Pancreas (tissue), 10 donors: Measurements from ENCODE around the gene WDTC1. TPM values are rescaled to one million over a fixed set of nuclear protein-coding genes. Genes with fewer than 3 reads are reported as not detected.

ENCODE experiments used
- ATAC-seq, 4 donors: fragments of 200-7000 bp; cut with Tn5 transposase; one replicate each; pipeline versions ENCODE4 v1.8.0 to v1.9.1; 2020; ENCODE audit warnings: mild to moderate bottlenecking in 4 of 4, moderate library complexity in 4 of 4
- DNase-seq, 6 donors: peaks; one replicate each; pipeline ENCODE4 v3.0.0-alpha.2; 2020
- FAIRE-seq: peaks from 2 replicates; lab custom pipeline; 2012; peaks lifted over from hg19 to GRCh38; lab: Jason Lieb, UNC
- H3K27ac ChIP-seq, 4 donors: fragments of 200-600 bp; sonication (generic); 1 replicate in 3 of 4; 2 replicates in 1 of 4; pipeline versions ENCODE4 v1.5.0 to v1.8.0; 2020
- H3K27me3 ChIP-seq, 4 donors: fragments of 200-600 bp; one replicate each; pipeline ENCODE4 v1.8.0; 2021
- H3K36me3 ChIP-seq, 3 donors: fragments of 200-600 bp; sonication (generic) in 1 of 3; one replicate each; pipeline versions ENCODE4 v1.5.0 to v1.8.0; 2020 to 2021
- H3K4me1 ChIP-seq, 3 donors: fragments of 200-600 bp; one replicate each; pipeline ENCODE4 v1.8.0; 2021
- H3K4me3 ChIP-seq, 4 donors: fragments of 200-600 bp; sonication (generic) in 2 of 4; one replicate each; pipeline versions ENCODE4 v1.5.0 to v1.8.0; 2020 to 2021
- H3K9me3 ChIP-seq, 4 donors: fragments of 200-600 bp; one replicate each; pipeline ENCODE4 v1.8.0; 2021
- CTCF ChIP-seq, 4 donors: fragments of 200-600 bp; sonication (generic) in 3 of 4; IDR thresholded peaks; one replicate each; pipeline versions ENCODE4 v1.5.0 to v1.8.0; 2021; ENCODE audit warnings: antibody characterized with exemption in 4 of 4
- WGBS, 2 donors: extraction: QIAGEN DNeasy Blood & Tissue Kit; methylation state at CpG; one replicate each; pipeline ENCODE4 v1.1.7; 2013; 5-methylcytosine and 5-hydroxymethylcytosine counted together
- intact Hi-C, 3 donors: fragments of 100-400 bp; cut with DNase I; formaldehyde crosslinking; loops; one replicate each; pipeline versions ENCODE4 v1.11.1 to v1.14.2; 2022
- polyA plus RNA-seq, 2 donors: library from polyadenylated mRNA; stranded (reverse); fragments of 200-250 nt; gene quantifications; one replicate each; pipeline ENCODE4 v1.2.3, GENCODE V29; 2013
- total RNA-seq, 6 donors: library from RNA; stranded (reverse); fragmentation: NEBNext Ultra II Directional in 4 of 6; extraction: Animal tissue kit (Norgen Biotek cat#: 25700) in 4 of 6; gene quantifications; one replicate each; pipeline versions ENCODE4 v1.2.1 to v1.2.4, GENCODE V29; 2021 to 2023
- donor health status: healthy with polysubstance abuse.
- donor health status: DM: no; HTN: no; CAD: no; lungs with moderate emphysema.
- donor health status: DM: no; HTN: no; CAD: no.
- donor health status: control.
- donor health status: control.
- donor health status: Bipolar disorder and iron deficiency.
- donor health status: DM: yes; HTN: yes; CAD: no.
- donor health status: DM: no; HTN: no; CAD: no.
- donor health status: DM: no; HTN: no; CAD: no.
- donor health status: DM: yes; HTN: yes; CAD: no.

WDTC1 gene
- total and polyA plus RNA-seq, 8 donors = 12.2 to 33.2 (median 18.2) TPM

- Histone ChIP-seq H3K4me1 (no peaks in the 10 kb centered on the region), H3K4me3 (no peak overlapping the region), H3K9me3 (no peaks in the 10 kb centered on the region), H3K27me3 (no peaks in the 10 kb centered on the region), H3K36me3 (peaks cover 0 to 30% (median 8%) of the 10 kb centered on the region in 3 donors), H3K27ac (no peak overlapping the region)
- intact Hi-C loops = loop anchor here in 1 of 3 donors (5.0 to 10.0 kb wide), 2 partner anchors 95 to 102 kb away; partner anchors contain the start of gene GPR3
- FAIRE-seq = no peak
- peak; percentile 32 to 44 (median 34) for TF ChIP-seq CTCF (IDR thresholded peaks at IDR 0.05)
- 37 to 41% methylated on average over 10 of the region's 10 CpGs for WGBS, 2 donors
- peak; percentile 25 to 89 (median 71) for DNase-seq
- ATAC-seq = peak; percentile 38 to 61 (median 50)
Observed at GRCh38 chr1:27296773-27297291, 62.4 kb downstream of the WDTC1 start.

GRCh38 chr1:27297903-27298302 lies 63.5 kb downstream of the WDTC1 start:
- no peaks in the 10 kb centered on the region for H3K27me3 ChIP-seq
- no peaks in the 10 kb centered on the region for H3K9me3 ChIP-seq
- H3K27ac ChIP-seq = no peak overlapping the region
- H3K4me3 ChIP-seq = no peak overlapping the region
- ATAC-seq (no peak), FAIRE-seq (no peak), DNase-seq (peak in 1 of 6 donors; percentile 31)
- H3K4me1 ChIP-seq = no peaks in the 10 kb centered on the region
- TF ChIP-seq CTCF (IDR thresholded peaks at IDR 0.05) = no peak
- WGBS, 2 donors = 95 to 98% methylated on average over 3 of the region's 3 CpGs
- peaks cover 0 to 30% (median 8%) of the 10 kb centered on the region in 3 donors for H3K36me3 ChIP-seq
- intact Hi-C loops = loop anchor here in 2 of 3 donors (2.0 to 10.0 kb wide), 3 partner anchors 94 to 103 kb away; partner anchors contain the start of gene GPR3 (in 1 of the 2)

GRCh38 chr1:27298632-27299384 lies 64.4 kb downstream of the WDTC1 start:
- DNase-seq = peak in 1 of 6 donors; percentile 0
- H3K9me3 ChIP-seq = no peaks in the 10 kb centered on the region
- 76 to 79% methylated on average over 8 of the region's 8 CpGs for WGBS, 2 donors
- no peaks in the 10 kb centered on the region for H3K4me1 ChIP-seq
- ATAC-seq = no peak
- FAIRE-seq = no peak
- TF ChIP-seq CTCF (IDR thresholded peaks at IDR 0.05) = no peak
- intact Hi-C loops = loop anchor here in 2 of 3 donors (2.0 to 10.0 kb wide), 3 partner anchors 93 to 104 kb away; partner anchors contain the start of gene GPR3 (in 1 of the 2)
- H3K4me3 ChIP-seq = no peak overlapping the region
- H3K27ac ChIP-seq = no peak overlapping the region
- no peaks in the 10 kb centered on the region for H3K27me3 ChIP-seq
- peaks cover 0 to 30% (median 8%) of the 10 kb centered on the region in 3 donors for H3K36me3 ChIP-seq

- FAIRE-seq (no peak), ATAC-seq (peak in 2 of 4 donors; percentile 8 to 15)
- H3K36me3 ChIP-seq = peaks cover 0 to 30% (median 8%) of the 10 kb centered on the region in 3 donors
Observed at GRCh38 chr1:27299385-27300271, 65.2 kb downstream of the WDTC1 start.

More at GRCh38 chr1:27299385-27300271, 65.2 kb downstream of the WDTC1 start:
- Histone ChIP-seq H3K27me3 (no peaks in the 10 kb centered on the region), H3K4me3 (no peak overlapping the region), H3K27ac (peak overlapping the region in 1 of 4 donors; percentile 21), H3K4me1 (no peaks in the 10 kb centered on the region), H3K9me3 (no peaks in the 10 kb centered on the region)
- DNase-seq = peak in 1 of 6 donors; percentile 51
- intact Hi-C loops = loop anchor here (2.0 to 10.0 kb wide), 4 partner anchors 93 to 105 kb away; partner anchors contain the start of gene GPR3 (in 2 of the 3)
- WGBS, 2 donors = 83 to 85% methylated on average over 14 of the region's 14 CpGs
- TF ChIP-seq CTCF (IDR thresholded peaks at IDR 0.05) = no peak
